ENCODE results near the gene KIF12.

DNA sequence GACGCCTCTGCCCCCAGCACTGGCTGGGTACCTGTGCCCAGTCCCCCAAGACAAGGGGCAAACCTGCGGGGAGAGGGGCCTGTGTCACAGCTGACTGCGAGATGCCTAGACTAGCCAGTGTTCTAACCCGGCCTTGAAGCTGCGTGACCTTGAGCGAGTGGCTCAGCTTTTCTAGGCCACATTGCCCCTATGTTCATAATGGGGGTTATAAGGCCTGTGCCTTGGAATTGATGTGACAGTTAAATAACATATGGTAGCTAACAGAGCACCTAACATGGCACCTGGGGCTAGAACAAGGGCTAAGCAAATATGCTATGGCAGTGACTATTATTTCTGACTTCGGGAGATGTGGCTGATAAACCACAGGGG lies 33.4 kb upstream of the KIF12 start:
- no peak for TF ChIP-seq CTCF (IDR thresholded peaks at IDR 0.05; ENCODE audit: low read depth, low read length, poor library complexity, severe bottlenecking)
- no peak for TF ChIP-seq EZH2phosphoT487 (IDR thresholded peaks at IDR 0.05; ENCODE audit: borderline replicate concordance, low read length)
